Calu3 (cell line): ENCODE results near the gene LRRC58. TPM values are rescaled to one million over a fixed set of nuclear protein-coding genes. Genes with fewer than 3 reads are reported as not detected.

Source experiments
- BruUV-seq: library from RNA; stranded (reverse); fragments of 400-500 nt; replicated peaks from 2 replicates; lab custom pipeline; 2021; lab: Mats Ljungman, UMichigan
- CTCF ChIA-PET: fragments of 300-600 bp; sonication (Branson Sonifier 250); formaldehyde crosslinking; loops from one replicate; lab custom pipeline; 2022; ENCODE audit warnings: antibody characterized with exemption; lab: Charles Lee
- DNase-seq: peaks from one replicate; pipeline ENCODE4 v3.0.0; 2022
- H3K27ac Mint-ChIP-seq: one replicate; pipeline ENCODE4 v1.8.0; 2022; ENCODE audit warnings: mixed read lengths; ENCODE audit not compliant: unreplicated experiment
- H3K27me3 Mint-ChIP-seq: one replicate; pipeline ENCODE4 v1.8.0; 2022; ENCODE audit warnings: mixed read lengths; ENCODE audit not compliant: unreplicated experiment
- H3K36me3 Mint-ChIP-seq: one replicate; pipeline ENCODE4 v1.8.0; 2022; ENCODE audit warnings: mild to moderate bottlenecking, moderate library complexity, mixed read lengths; ENCODE audit not compliant: insufficient read depth, unreplicated experiment
- H3K4me1 Mint-ChIP-seq: one replicate; pipeline ENCODE4 v1.8.0; 2022; ENCODE audit warnings: mild to moderate bottlenecking, low read depth, mixed read lengths; ENCODE audit not compliant: unreplicated experiment
- H3K4me3 Mint-ChIP-seq: one replicate; pipeline ENCODE4 v1.8.0; 2022; ENCODE audit warnings: mild to moderate bottlenecking, low read depth, moderate library complexity, mixed read lengths; ENCODE audit not compliant: unreplicated experiment
- H3K9me3 Mint-ChIP-seq: one replicate; pipeline ENCODE4 v1.8.0; 2022; ENCODE audit warnings: low read depth, mixed read lengths; ENCODE audit not compliant: unreplicated experiment
- intact Hi-C: fragments of 100-400 bp; cut with micrococcal nuclease; formaldehyde crosslinking; loops from one replicate; pipeline ENCODE4 v1.10.0; 2022; ENCODE audit not compliant: unreplicated experiment
- total RNA-seq: library from RNA; stranded (reverse); gene quantifications from 2 replicates; pipeline ENCODE4 v1.2.3, GENCODE V29; 2022
- TF ChIP-seq, protein P1 (sequence below): fragments of 200-600 bp; IDR thresholded peaks from one replicate; pipeline ENCODE4 v1.8.0; 2022; ENCODE audit warnings: antibody characterized with exemption; ENCODE audit not compliant: unreplicated experiment

Gene LRRC58
- total RNA-seq, 1 experiment from 2014 or later = 20.8 TPM

DNA sequence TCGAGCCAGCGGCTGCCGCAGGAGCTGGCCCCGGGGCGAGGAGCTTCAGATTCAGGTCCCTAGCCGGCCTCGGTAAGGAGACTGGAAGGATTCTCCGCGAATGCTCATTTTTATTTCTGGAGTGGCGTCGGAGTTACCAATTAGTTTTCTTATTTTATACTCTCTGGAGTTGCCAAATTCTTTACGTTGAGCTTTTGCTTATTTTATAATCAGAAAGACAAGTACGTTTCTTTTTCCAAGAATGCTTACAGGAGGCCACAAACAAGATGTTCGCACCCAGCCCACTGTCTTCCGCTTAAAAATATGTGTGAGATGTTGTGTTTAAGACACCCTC, 63.7 kb downstream of the LRRC58 start:
- peaks cover 15% of the 10 kb centered on the region for H3K4me1 Mint-ChIP-seq
- no peak for DNase-seq
- H3K27ac Mint-ChIP-seq = no peak overlapping the region
- peaks cover 12% of the 10 kb centered on the region for H3K27me3 Mint-ChIP-seq
- no peaks in the 10 kb centered on the region for H3K36me3 Mint-ChIP-seq
- intact Hi-C loops = no loop called here
- no peak overlapping the region for H3K4me3 Mint-ChIP-seq
- no TSS peak for BruUV-seq
- H3K9me3 Mint-ChIP-seq = no peaks in the 10 kb centered on the region
- TF ChIP-seq, protein P1, sequence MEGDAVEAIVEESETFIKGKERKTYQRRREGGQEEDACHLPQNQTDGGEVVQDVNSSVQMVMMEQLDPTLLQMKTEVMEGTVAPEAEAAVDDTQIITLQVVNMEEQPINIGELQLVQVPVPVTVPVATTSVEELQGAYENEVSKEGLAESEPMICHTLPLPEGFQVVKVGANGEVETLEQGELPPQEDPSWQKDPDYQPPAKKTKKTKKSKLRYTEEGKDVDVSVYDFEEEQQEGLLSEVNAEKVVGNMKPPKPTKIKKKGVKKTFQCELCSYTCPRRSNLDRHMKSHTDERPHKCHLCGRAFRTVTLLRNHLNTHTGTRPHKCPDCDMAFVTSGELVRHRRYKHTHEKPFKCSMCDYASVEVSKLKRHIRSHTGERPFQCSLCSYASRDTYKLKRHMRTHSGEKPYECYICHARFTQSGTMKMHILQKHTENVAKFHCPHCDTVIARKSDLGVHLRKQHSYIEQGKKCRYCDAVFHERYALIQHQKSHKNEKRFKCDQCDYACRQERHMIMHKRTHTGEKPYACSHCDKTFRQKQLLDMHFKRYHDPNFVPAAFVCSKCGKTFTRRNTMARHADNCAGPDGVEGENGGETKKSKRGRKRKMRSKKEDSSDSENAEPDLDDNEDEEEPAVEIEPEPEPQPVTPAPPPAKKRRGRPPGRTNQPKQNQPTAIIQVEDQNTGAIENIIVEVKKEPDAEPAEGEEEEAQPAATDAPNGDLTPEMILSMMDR = no peak
- CTCF ChIA-PET = no interaction called here

DNA sequence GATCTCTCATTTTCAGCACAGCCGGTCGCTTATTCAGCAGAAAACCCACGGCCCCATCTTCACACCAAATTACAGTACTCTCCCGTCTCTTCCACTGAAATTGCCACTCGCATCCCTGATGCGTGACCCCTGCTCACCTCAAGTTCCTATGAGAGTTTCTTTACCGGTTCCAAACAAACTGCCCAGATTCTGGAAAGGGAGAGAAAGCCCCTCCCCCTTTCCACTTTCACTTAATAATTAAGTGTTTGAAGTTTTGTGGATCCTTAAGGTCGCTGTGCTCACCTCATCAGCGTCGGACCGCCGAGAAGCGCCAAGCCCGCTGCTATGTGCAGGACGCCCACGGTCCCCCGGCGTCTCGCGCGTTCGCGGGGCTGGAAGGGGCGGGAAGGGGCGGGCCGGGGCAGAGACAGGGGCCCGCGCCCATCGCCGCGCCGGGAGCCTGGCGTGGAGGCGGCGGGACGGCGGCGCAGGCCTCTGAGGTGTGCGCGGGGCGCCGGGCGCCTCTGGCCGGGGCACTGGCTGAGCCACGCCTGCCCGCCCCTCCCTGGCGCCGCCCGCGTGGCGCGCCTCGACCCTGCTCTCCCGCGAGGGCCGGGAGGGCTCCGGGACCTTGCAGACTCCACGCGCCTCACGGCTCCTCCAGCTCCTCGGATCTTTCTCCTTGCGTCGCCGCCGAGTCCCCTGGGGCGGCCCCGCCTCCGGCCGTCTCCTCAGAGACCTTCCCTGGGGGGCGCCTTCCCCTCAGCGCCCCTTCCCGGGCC, 64.2 kb downstream of the LRRC58 start, which contains the start of gene GPR156:
GPR156 (minus strand) TSS at position 476 of the 761 bp plus-strand sequence. CDS start 41,124 bp downstream, outside the sequence.
- H3K4me1 Mint-ChIP-seq = peaks cover 18% of the 10 kb centered on the region
- peaks cover 12% of the 10 kb centered on the region for H3K27me3 Mint-ChIP-seq
- TF ChIP-seq, protein P1 = no peak
- CTCF ChIA-PET = no interaction called here
- H3K27ac Mint-ChIP-seq = peak within 1 kb of the TSS; percentile 57
- intact Hi-C loops = no loop called here
- H3K9me3 Mint-ChIP-seq = no peaks in the 10 kb centered on the region
- H3K4me3 Mint-ChIP-seq = peak within 1 kb of the TSS; percentile 49
- no TSS peak for BruUV-seq
- H3K36me3 Mint-ChIP-seq = no peaks in the 10 kb centered on the region
- DNase-seq = peak; percentile 26

DNA sequence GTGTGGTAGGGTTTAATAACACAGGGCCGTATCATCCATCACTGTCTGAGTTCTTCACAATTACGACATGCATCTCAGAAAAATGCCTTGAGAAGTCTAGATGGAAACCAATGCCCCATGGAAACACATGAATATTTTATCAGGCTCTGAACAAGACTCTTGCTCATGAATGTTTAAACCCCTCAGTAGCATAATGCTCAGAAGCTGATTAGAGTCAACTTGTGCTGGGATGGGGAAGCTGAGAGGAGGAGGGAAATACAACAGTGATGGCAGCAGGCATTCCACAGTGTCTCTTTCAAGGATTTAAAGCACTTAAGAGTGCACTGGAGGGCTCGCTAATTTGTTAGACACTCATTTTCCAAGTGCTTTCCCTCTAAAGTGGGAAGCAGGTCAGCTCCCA, 67.9 kb downstream of the LRRC58 start:
- BruUV-seq = no TSS peak
- peaks cover 27% of the 10 kb centered on the region for H3K27me3 Mint-ChIP-seq
- CTCF ChIA-PET = no interaction called here
- TF ChIP-seq, protein P1 = no peak
- peaks cover 18% of the 10 kb centered on the region for H3K4me1 Mint-ChIP-seq
- no peaks in the 10 kb centered on the region for H3K9me3 Mint-ChIP-seq
- no peak overlapping the region for H3K4me3 Mint-ChIP-seq
- DNase-seq = no peak
- intact Hi-C loops = no loop called here
- no peak overlapping the region for H3K27ac Mint-ChIP-seq
- H3K36me3 Mint-ChIP-seq = no peaks in the 10 kb centered on the region

GRCh38 chr3:120280566-120280965, 68.6 kb downstream of the LRRC58 start:
- no TSS peak for BruUV-seq
- no peaks in the 10 kb centered on the region for H3K36me3 Mint-ChIP-seq
- DNase-seq = peak; percentile 19
- peaks cover 34% of the 10 kb centered on the region for H3K27me3 Mint-ChIP-seq
- CTCF ChIA-PET = no interaction called here
- TF ChIP-seq, protein P1 = no peak
- no peak overlapping the region for H3K27ac Mint-ChIP-seq
- H3K9me3 Mint-ChIP-seq = no peaks in the 10 kb centered on the region
- intact Hi-C loops = no loop called here
- H3K4me3 Mint-ChIP-seq = no peak overlapping the region
- peaks cover 18% of the 10 kb centered on the region for H3K4me1 Mint-ChIP-seq
